ENCODE measurements around the gene INPP5E.

The INPP5E gene

GRCh38 chr9:136472640-136473353 lies 33.2 kb upstream of the INPP5E start:
- no peak for DNase-seq

- DNase-seq, result no peak
Observed at GRCh38 chr9:136471802-136472487, 32.3 kb upstream of the INPP5E start.

- DNase-seq, result no peak
Observed at GRCh38 chr9:136470792-136471469, 31.3 kb upstream of the INPP5E start.

- DNase-seq, result no peak
Observed at GRCh38 chr9:136470356-136470755, 30.7 kb upstream of the INPP5E start.

GRCh38 chr9:136467766-136468165 lies 28.1 kb upstream of the INPP5E start:
- DNase-seq, result no peak

GRCh38 chr9:136466155-136466541 lies 26.5 kb upstream of the INPP5E start:
- no peak for DNase-seq

- no peak for DNase-seq
Observed at GRCh38 chr9:136465500-136466154, 26.0 kb upstream of the INPP5E start.

GRCh38 chr9:136464241-136464640 lies 24.6 kb upstream of the INPP5E start:
- DNase-seq, result no peak

- no peak for DNase-seq
Observed at GRCh38 chr9:136463578-136463977, 23.9 kb upstream of the INPP5E start.

- no peak for DNase-seq
Observed at GRCh38 chr9:136462664-136463063, 23.0 kb upstream of the INPP5E start.

- no peak for DNase-seq
Observed at GRCh38 chr9:136460772-136461325, 21.2 kb upstream of the INPP5E start.

GRCh38 chr9:136459425-136459824 lies 19.8 kb upstream of the INPP5E start:
- no peak for DNase-seq

GRCh38 chr9:136457326-136457725 lies 17.7 kb upstream of the INPP5E start:
- no peak for DNase-seq

GRCh38 chr9:136456258-136456657 lies 16.6 kb upstream of the INPP5E start:
- no peak for DNase-seq

- no peak for DNase-seq
Observed at GRCh38 chr9:136455043-136456002, 15.7 kb upstream of the INPP5E start.

GRCh38 chr9:136454026-136454796 lies 14.6 kb upstream of the INPP5E start:
- no peak for DNase-seq

GRCh38 chr9:136453326-136453725 lies 13.7 kb upstream of the INPP5E start:
- DNase-seq, result no peak

- DNase-seq, result no peak
Observed at GRCh38 chr9:136451221-136451877, 11.7 kb upstream of the INPP5E start.

GRCh38 chr9:136448655-136449054 lies 9.0 kb upstream of the INPP5E start:
- DNase-seq, result no peak

- no peak for DNase-seq
Observed at GRCh38 chr9:136447173-136447778, 7.6 kb upstream of the INPP5E start.
